SK-N-MC (cell line): ENCODE results near the gene NUTM2G.
"Not testable (repeated sequence)": the region's sequence is repeated elsewhere in the genome, so short reads cannot be mapped to it uniquely, and the experiment has no call there.

Experiments used
- DNase-seq: peaks from one replicate; pipeline ENCODE4 v3.0.0-alpha.2; 2011; ENCODE audit warnings: low read depth, low spot score
- H3K27ac ChIP-seq: fragments of 200-600 bp; sonication (generic); 2 replicates; pipeline ENCODE4 v1.5.1; 2016; ENCODE audit warnings: mixed run types
- H3K36me3 ChIP-seq: fragments of 200-600 bp; sonication (generic); 2 replicates; pipeline ENCODE4 v1.6.1; 2017; ENCODE audit warnings: antibody characterized with exemption, low read length, mixed read lengths; ENCODE audit not compliant: insufficient read depth
- H3K4me3 ChIP-seq: fragments of 200-600 bp; sonication (generic); 2 replicates; pipeline ENCODE4 v1.5.1; 2016
- H3K9ac ChIP-seq: fragments of 200-600 bp; sonication (generic); 2 replicates; pipeline ENCODE4 v1.8.0; 2017; ENCODE audit warnings: mixed run types, mixed read lengths; ENCODE audit not compliant: insufficient read length
- H3K9me3 ChIP-seq: fragments of 200-600 bp; sonication (generic); 2 replicates; pipeline ENCODE4 v1.6.1; 2017; ENCODE audit warnings: low read depth, mild to moderate bottlenecking, antibody characterized with exemption, low read length, moderate library complexity, mixed read lengths
- EZH2 ChIP-seq: fragments of 200-600 bp; sonication (generic); IDR thresholded peaks from one replicate; pipeline ENCODE4 v1.6.1; 2017; ENCODE audit warnings: antibody characterized with exemption
- FOXP2 ChIP-seq: optimal IDR thresholded peaks from 2 replicates; pipeline ENCODE3; 2011; ENCODE audit warnings: mild to moderate bottlenecking, moderate library complexity; ENCODE audit not compliant: insufficient read depth; ENCODE audit errors: extremely low read length, control extremely low read depth
- POLR2AphosphoS5 ChIP-seq: IDR thresholded peaks from 2 replicates; pipeline ENCODE4 v1.6.1; 2012; ENCODE audit warnings: mild to moderate bottlenecking, low read depth, low read length, borderline replicate concordance

NUTM2G gene

DNA sequence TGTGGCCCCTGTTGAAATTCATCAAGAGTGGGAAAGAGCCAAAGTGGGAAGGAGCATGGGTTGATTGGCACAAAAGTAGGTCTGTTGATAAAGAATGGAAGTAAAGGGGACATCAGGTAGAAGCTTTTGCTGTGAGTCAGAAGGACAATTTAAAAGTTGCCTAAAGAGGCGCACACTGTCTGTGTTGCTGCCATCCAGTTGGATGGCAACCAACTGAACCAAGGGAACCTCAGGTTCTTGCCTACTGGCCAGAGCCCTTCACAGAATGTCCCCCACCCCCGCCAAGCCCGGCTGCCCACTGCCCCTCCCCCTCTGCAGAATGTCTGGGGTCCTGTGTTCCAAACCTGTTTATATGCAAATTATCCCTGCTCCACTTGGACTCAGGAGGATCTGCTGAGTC lies at the start of gene NUTM2G:
Gene NUTM2G, plus strand, starts transcription at position 301 of the 400 bp plus-strand sequence. CDS start 182 bp downstream, outside the sequence.
- DNase-seq, H3K9ac ChIP-seq, H3K27ac ChIP-seq, H3K4me3 ChIP-seq, H3K36me3 ChIP-seq, H3K9me3 ChIP-seq: not testable (repeated sequence)

GRCh38 chr9:96883922-96884321 lies 44.7 kb upstream of the NUTM2G start:
- Histone ChIP-seq H3K27ac (no peak overlapping the region), H3K4me3 (no peak overlapping the region), H3K9ac (no peak overlapping the region), H3K36me3 (no peaks in the 10 kb centered on the region), H3K9me3 (no peaks in the 10 kb centered on the region)
- no peak for DNase-seq
- no peak for TF ChIP-seq EZH2
- TF ChIP-seq POLR2AphosphoS5, result no peak
- no peak for TF ChIP-seq FOXP2

- H3K36me3 ChIP-seq, result no peaks in the 10 kb centered on the region
- H3K9ac ChIP-seq, result no peak overlapping the region
- no peak overlapping the region for H3K27ac ChIP-seq
- H3K4me3 ChIP-seq, result no peak overlapping the region
- TF ChIP-seq EZH2 (no peak), FOXP2 (no peak), POLR2AphosphoS5 (no peak)
- no peaks in the 10 kb centered on the region for H3K9me3 ChIP-seq
- DNase-seq, result no peak
Observed at GRCh38 chr9:96884443-96884842, 44.2 kb upstream of the NUTM2G start.

GRCh38 chr9:96885424-96885823 lies 43.2 kb upstream of the NUTM2G start:
- H3K9me3 ChIP-seq, result no peaks in the 10 kb centered on the region
- H3K27ac ChIP-seq, result no peak overlapping the region
- no peak for DNase-seq
- no peaks in the 10 kb centered on the region for H3K36me3 ChIP-seq
- TF ChIP-seq EZH2, result no peak
- no peak for TF ChIP-seq POLR2AphosphoS5
- no peak for TF ChIP-seq FOXP2
- no peak overlapping the region for H3K9ac ChIP-seq
- no peak overlapping the region for H3K4me3 ChIP-seq

DNA sequence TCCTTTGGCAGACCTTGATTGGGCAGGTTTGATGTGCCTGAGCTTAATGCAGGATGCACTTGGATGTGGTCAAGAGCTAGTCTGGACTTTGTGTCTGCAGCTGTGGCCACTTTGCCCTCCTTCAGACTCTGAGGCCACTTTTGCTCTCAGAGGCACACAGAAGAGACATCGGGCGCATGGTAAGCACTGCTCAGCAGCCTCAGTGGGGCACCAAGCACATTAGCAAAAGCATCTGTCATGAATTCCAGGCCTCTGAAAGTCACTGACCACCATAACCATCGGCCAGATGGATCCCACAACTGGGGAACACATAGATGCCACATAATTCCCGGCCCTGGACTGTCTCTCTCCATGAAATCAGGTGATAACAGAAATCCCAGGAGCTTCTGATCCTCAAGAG lies 40.1 kb upstream of the NUTM2G start:
- Histone ChIP-seq H3K9ac (no peak overlapping the region), H3K27ac (no peak overlapping the region), H3K4me3 (no peak overlapping the region), H3K9me3 (no peaks in the 10 kb centered on the region), H3K36me3 (no peaks in the 10 kb centered on the region)
- TF ChIP-seq POLR2AphosphoS5 (no peak), FOXP2 (no peak), EZH2 (no peak)
- no peak for DNase-seq

DNA sequence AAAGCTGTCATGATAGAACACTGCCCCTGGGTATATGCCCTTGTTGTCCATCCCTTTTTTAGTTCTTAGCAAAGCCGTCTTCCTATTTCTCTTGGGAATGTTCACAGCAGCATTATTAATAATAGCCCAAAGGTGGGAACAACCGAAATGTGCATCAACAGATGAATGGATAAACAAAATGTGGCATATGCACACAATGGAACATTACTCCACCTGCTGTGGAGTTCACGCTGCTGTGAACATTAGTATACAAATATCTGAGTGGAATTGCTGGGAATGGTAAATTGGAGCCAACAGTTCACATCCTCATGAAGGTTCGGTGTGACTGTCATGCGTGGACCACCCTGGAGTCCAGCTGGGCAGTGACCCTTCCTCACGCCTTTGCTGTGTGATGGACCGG lies 36.5 kb upstream of the NUTM2G start:
- Histone ChIP-seq H3K9me3 (no peaks in the 10 kb centered on the region), H3K27ac (no peak overlapping the region), H3K4me3 (no peak overlapping the region), H3K36me3 (peaks cover 8% of the 10 kb centered on the region; the same call in 1 of the 2 replicates), H3K9ac (no peak overlapping the region)
- DNase-seq, result no peak
- TF ChIP-seq POLR2AphosphoS5 (no peak), FOXP2 (no peak), EZH2 (no peak)

DNA sequence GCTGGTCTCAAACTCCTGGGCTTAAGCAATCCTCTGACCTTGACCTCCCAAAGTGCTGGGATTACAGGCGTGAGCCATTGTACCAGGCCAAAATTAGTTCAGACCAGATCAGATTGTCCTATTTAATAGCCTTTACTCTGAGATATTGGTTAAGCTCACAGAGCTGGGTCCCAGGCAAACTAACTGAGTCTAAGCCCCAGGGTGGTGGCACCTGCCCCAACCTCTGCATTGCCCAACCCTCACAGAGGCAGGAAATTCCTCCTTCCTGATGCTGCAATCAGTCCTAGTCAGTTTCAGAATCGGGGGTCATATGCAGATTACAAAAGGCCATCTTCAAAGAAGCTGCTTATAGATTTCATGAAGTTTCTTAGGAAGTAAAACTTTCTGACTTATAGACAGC lies 28.6 kb upstream of the NUTM2G start:
- not testable (repeated sequence) for H3K4me3 ChIP-seq, H3K9me3 ChIP-seq, H3K9ac ChIP-seq, DNase-seq, H3K36me3 ChIP-seq, H3K27ac ChIP-seq

GRCh38 chr9:96904947-96905722 lies 23.5 kb upstream of the NUTM2G start:
- not testable (repeated sequence) for DNase-seq, H3K4me3 ChIP-seq, H3K27ac ChIP-seq, H3K9ac ChIP-seq, H3K36me3 ChIP-seq, H3K9me3 ChIP-seq

DNA sequence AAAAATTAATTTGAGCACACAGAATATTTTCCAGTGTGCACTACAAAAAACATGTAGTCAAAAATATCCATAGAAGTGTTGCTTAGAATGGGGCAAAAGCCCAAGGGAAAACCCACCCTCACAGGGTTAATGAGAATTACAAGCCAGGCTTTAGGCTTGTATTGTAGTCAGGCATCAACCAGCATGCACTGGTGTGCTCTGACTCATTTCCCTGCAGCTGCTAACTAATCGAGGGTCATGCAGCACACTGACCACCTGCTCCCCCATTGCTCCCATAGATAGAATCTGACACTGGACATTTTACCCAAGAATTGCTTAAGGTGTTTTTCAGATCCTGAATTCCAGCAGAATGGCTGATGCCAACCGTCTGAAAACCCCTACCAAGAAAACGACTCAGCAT lies 20.2 kb upstream of the NUTM2G start:
- not testable (repeated sequence) for H3K36me3 ChIP-seq, H3K4me3 ChIP-seq, H3K27ac ChIP-seq, H3K9ac ChIP-seq, H3K9me3 ChIP-seq, DNase-seq

- DNase-seq, H3K36me3 ChIP-seq, H3K9me3 ChIP-seq, H3K27ac ChIP-seq, H3K4me3 ChIP-seq, H3K9ac ChIP-seq: not testable (repeated sequence)
Observed at GRCh38 chr9:96915539-96915938, 13.1 kb upstream of the NUTM2G start.

- not testable (repeated sequence) for H3K9me3 ChIP-seq, H3K36me3 ChIP-seq, H3K4me3 ChIP-seq, H3K27ac ChIP-seq, H3K9ac ChIP-seq, DNase-seq
Observed at GRCh38 chr9:96916531-96916930, 12.1 kb upstream of the NUTM2G start.

- DNase-seq, H3K27ac ChIP-seq, H3K9ac ChIP-seq, H3K4me3 ChIP-seq, H3K36me3 ChIP-seq, H3K9me3 ChIP-seq: not testable (repeated sequence)
Observed at GRCh38 chr9:96918550-96918949, 10.1 kb upstream of the NUTM2G start.

GRCh38 chr9:96920803-96921202 lies 7.8 kb upstream of the NUTM2G start:
- H3K27ac ChIP-seq, H3K36me3 ChIP-seq, DNase-seq, H3K9ac ChIP-seq, H3K9me3 ChIP-seq, H3K4me3 ChIP-seq: not testable (repeated sequence)

DNA sequence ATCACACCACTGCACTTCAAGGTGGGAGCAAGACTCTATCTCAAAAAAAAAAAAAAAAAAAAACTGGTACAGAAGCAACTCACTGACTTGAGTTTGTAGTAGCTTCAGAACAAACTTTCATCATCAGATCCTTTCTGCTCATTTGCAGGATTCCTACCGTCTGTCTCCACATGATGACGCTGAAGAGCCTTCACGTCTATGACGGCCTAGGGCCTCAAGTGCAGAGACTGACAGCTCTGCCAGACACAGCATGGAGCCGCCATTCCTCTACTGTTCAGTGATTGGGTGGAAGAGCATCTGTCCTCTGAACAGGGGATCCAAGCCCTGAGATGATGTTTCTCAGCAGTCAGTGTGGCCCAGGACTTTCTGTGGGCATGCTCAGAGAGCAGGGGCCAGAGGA lies 3.1 kb upstream of the NUTM2G start:
- H3K9ac ChIP-seq, result not testable (repeated sequence)

More for the DNA sequence above, 3.1 kb upstream of the NUTM2G start:
- H3K36me3 ChIP-seq, H3K27ac ChIP-seq, DNase-seq, H3K4me3 ChIP-seq, H3K9me3 ChIP-seq: not testable (repeated sequence)
